Gastroesophageal sphincter (tissue), 4 donors: Measurements from ENCODE around the gene CCDC81. TPM values are rescaled to one million over a fixed set of nuclear protein-coding genes. Genes with fewer than 3 reads are reported as not detected.

Experiments
- ATAC-seq: fragments of 150-250 bp; one replicate; pipeline ENCODE4 v1.9.1; 2016; ENCODE audit warnings: mild to moderate bottlenecking, moderate library complexity
- H3K27ac ChIP-seq, 4 donors: fragments of 200-600 bp; sonication (generic) in 3 of 4; 1 replicate in 3 of 4; 2 replicates in 1 of 4; pipeline ENCODE4 v1.5.1; 2016 to 2019
- H3K27me3 ChIP-seq: fragments of 200-600 bp; sonication (generic); one replicate; pipeline ENCODE4 v1.5.1; 2019
- H3K36me3 ChIP-seq, 2 donors: fragments of 200-600 bp; sonication (generic); one replicate each; pipeline ENCODE4 v1.5.1; 2019; ENCODE audit warnings: control low read depth in 1 of 2
- H3K4me1 ChIP-seq, 3 donors: fragments of 200-600 bp; sonication (generic); 1 replicate in 2 of 3; 2 replicates in 1 of 3; pipeline ENCODE4 v1.5.1; 2016 to 2019; ENCODE audit warnings: control low read depth in 2 of 3
- H3K4me3 ChIP-seq, 2 donors: fragments of 200-600 bp; sonication (generic); one replicate each; pipeline ENCODE4 v1.5.1; 2019; ENCODE audit warnings: mild to moderate bottlenecking in 1 of 2, moderate library complexity in 1 of 2
- H3K9me3 ChIP-seq, 3 donors: fragments of 200-600 bp; sonication (generic); one replicate each; pipeline ENCODE4 v1.5.1; 2017 to 2019; ENCODE audit warnings: control low read depth in 2 of 3
- CTCF ChIP-seq, 4 experiments: fragments of 200-600 bp in 2 of 4; fragments of 450-650 bp in 2 of 4; sonication (generic) in 1 of 4; IDR thresholded peaks; one replicate each; pipeline ENCODE4 v1.5.1; 2017 to 2019; ENCODE audit warnings: antibody characterized with exemption in 4 of 4, mild to moderate bottlenecking in 2 of 4, moderate library complexity in 2 of 4
- EP300 ChIP-seq: sonication (generic); formaldehyde crosslinking; IDR thresholded peaks from one replicate; pipeline ENCODE4 v1.6.1; 2017; ENCODE audit warnings: antibody characterized with exemption, mild to moderate bottlenecking
- POLR2A ChIP-seq, 2 donors: fragments of 450-650 bp; IDR thresholded peaks; one replicate each; pipeline ENCODE4 v1.6.1; 2017; ENCODE audit warnings: antibody characterized with exemption in 2 of 2, mild to moderate bottlenecking in 2 of 2, moderate library complexity in 1 of 2
- POLR2AphosphoS5 ChIP-seq: sonication (generic); formaldehyde crosslinking; IDR thresholded peaks from one replicate; pipeline ENCODE4 v1.6.1; 2017; ENCODE audit warnings: antibody characterized with exemption
- WGBS, 2 donors: methylation state at CpG; one replicate each; pipeline ENCODE4 v1.1.5; 2018; ENCODE audit warnings: low coverage in 1 of 2; 5-methylcytosine and 5-hydroxymethylcytosine counted together
- total RNA-seq, 4 donors: library from RNA; depleted of rRNA; stranded (reverse); fragments of >200 nt; gene quantifications; one replicate each; pipeline ENCODE4 v1.1.0, GENCODE V29; 2016

CCDC81 gene
- total RNA-seq, 4 donors from 2014 or later = 0.23 to 3.7 (median 0.40) TPM; not detected in 1

DNA sequence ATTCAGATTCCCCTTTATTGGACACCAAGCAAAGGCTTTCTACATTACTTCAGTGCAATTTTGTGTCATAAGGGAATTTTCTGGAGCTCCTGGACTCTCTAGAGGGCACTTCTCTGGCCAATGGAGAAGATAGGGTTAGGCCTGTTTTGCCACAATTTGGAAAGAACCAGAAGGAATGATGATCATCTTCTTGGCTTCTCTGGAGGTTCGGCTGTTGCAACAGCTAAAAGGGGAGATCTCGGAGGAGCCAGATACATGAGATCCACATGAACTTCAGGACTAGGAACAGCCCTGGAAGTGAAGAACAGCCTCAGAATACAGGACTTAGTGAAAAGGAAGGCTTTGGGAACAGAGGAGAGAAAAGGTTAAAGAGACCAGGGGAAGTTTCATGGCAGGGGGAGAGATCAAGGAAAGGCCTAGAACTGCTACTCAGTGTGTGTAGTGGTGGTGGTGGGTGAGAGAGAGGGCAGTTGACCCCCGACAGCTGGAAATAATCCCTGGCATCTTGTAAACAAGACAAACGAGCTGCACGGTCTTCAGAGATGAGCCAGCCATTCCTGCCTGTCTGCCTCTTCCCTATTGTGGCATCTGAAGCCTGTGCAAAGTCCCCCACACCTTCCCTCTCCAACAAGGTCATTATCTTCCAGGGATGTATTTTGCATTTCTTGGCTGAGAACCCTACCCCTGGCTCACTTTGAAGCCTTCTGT is 83.8 kb downstream of the CCDC81 start:
- WGBS, 2 donors = 63 to 81% methylated on average over 4 to 5 of the region's 5 CpGs
- H3K4me3 ChIP-seq = no peak overlapping the region
- H3K9me3 ChIP-seq = no peaks in the 10 kb centered on the region
- H3K36me3 ChIP-seq = peaks cover 0 to 16% of the 10 kb centered on the region in 2 donors
- TF ChIP-seq POLR2A (IDR thresholded peaks at IDR 0.05) (no peak), EP300 (no peak), POLR2AphosphoS5 (no peak), CTCF (IDR thresholded peaks at IDR 0.05) (no peak)
- H3K27me3 ChIP-seq = no peaks in the 10 kb centered on the region
- ATAC-seq = peak; percentile 54
- H3K27ac ChIP-seq = peak overlapping the region; percentile 20 to 66 (median 54)
- H3K4me1 ChIP-seq = peaks cover 8 to 57% (median 20%) of the 10 kb centered on the region in 3 donors

GRCh38 chr11:86459002-86459385 is 84.3 kb downstream of the CCDC81 start:
- TF ChIP-seq POLR2AphosphoS5 (no peak), POLR2A (IDR thresholded peaks at IDR 0.05) (no peak), EP300 (no peak), CTCF (IDR thresholded peaks at IDR 0.05) (no peak)

DNA sequence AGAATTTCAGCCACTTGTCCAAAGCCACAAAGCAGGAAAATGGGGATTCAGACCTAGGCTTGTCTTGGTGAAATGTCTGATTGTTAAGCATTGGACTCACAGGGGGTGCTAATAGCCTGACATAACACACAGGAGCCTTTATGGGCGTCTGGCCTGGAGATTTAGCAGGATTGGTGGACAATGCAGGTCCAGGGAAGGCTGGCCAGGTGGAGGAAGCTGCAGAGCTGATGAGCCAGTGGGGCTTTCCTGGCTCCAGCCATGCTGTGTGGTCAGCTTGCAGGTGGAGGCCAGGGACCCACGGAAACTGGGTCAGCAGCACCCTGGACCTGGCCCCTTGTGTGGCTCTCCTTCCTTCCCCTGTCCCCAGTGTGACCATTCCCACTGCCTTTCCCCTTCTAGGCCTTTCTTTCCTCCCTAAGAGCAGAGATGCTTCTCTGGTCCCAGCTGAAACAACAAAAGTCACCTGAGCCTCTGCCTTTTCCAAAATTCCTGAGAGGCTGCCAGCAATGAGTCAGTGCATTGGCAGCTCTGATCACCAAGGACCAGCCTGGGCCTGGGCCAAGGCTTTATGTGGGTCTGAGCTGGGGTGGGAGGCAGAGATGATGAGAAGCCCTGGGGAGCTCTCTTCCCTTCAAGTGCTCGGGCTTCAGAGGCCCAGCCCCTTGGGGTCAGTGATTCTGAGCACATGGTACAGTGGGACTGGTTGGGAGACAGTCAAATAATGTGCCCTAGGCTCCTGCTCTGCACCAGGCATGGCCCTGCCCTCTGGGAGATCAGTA is 85.2 kb downstream of the CCDC81 start:
- Histone ChIP-seq H3K4me3 (no peak overlapping the region), H3K4me1 (peaks cover 8 to 65% (median 20%) of the 10 kb centered on the region in 3 donors), H3K9me3 (no peaks in the 10 kb centered on the region), H3K36me3 (peaks cover 0 to 24% of the 10 kb centered on the region in 2 donors), H3K27ac (peak overlapping the region in 3 of 4 donors; percentile 47 to 66 (median 58)), H3K27me3 (no peaks in the 10 kb centered on the region)
- TF ChIP-seq POLR2A (IDR thresholded peaks at IDR 0.05) (no peak), CTCF (IDR thresholded peaks at IDR 0.05) (no peak), POLR2AphosphoS5 (no peak), EP300 (no peak)
- ATAC-seq = peak; percentile 30
- 100% methylated on average over 1 of the region's 3 CpGs; no CpG with 5 or more reads in 1 of the 2 donors for WGBS, 2 donors

More at GRCh38 chr11:86459002-86459385, 84.3 kb downstream of the CCDC81 start:
- H3K36me3 ChIP-seq = peaks cover 0 to 19% of the 10 kb centered on the region in 2 donors
- no peaks in the 10 kb centered on the region for H3K9me3 ChIP-seq
- WGBS, 2 donors = 100% methylated on average over 1 of the region's 1 CpG; no CpG with 5 or more reads in 1 of the 2 donors
- H3K4me1 ChIP-seq = peaks cover 8 to 59% (median 20%) of the 10 kb centered on the region in 3 donors
- no peak overlapping the region for H3K4me3 ChIP-seq
- no peaks in the 10 kb centered on the region for H3K27me3 ChIP-seq
- H3K27ac ChIP-seq = peak overlapping the region; percentile 20 to 66 (median 52)
- ATAC-seq = no peak

DNA sequence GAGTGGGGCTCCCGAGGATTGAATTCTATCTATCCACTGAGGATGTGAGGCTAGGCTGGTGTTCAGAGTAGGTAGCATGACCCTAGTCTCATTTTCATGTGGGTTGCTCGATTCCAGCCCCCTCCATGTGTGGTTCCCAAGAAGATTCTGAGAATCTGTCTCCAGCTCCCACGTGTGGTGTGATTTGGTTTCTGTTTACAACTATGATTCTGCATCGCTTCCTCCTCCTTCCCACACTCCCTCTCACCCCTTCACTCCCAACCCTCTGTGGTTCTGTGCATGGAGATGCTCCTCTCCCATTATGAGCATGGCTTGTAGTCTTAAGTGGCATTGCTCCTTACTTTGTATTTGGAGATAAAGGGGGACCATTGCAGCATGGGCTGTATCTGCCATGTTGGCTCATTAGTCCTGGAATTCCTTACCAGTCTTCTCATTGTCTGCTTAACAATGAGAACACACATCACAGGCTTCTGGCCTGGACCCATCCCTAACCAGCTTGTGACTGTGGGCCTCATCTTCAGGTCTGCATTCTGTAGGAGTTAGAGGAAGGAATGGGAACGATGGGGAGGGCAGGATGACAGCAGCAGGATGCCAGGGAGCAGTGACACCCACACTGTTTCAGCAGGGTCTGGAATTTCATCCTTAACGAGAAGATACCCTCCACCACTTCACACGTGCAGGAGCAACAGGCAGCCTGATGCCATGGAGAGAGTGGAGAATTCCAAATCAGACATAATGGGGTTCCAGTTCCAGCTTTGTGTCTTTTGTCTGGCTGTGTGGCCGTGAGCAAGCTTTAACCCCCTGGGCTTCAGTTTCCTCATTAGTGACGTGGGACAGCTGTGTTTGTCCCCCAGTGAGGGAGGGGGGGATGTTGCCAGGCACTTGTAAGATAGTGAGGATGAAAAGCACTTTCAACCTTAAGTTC is 86.0 kb downstream of the CCDC81 start:
- WGBS, 2 donors = 55 to 67% methylated on average over 3 to 7 of the region's 9 CpGs
- H3K4me3 ChIP-seq = no peak overlapping the region
- H3K27me3 ChIP-seq = no peaks in the 10 kb centered on the region
- TF ChIP-seq POLR2A (IDR thresholded peaks at IDR 0.05) (no peak), POLR2AphosphoS5 (no peak), EP300 (no peak), CTCF (IDR thresholded peaks at IDR 0.05) (no peak)
- peak overlapping the region in 3 of 4 donors; percentile 1 to 58 (median 12) for H3K27ac ChIP-seq
- peaks cover 0 to 29% of the 10 kb centered on the region in 2 donors for H3K36me3 ChIP-seq
- no peaks in the 10 kb centered on the region for H3K9me3 ChIP-seq
- peaks cover 8 to 65% (median 20%) of the 10 kb centered on the region in 3 donors for H3K4me1 ChIP-seq
- ATAC-seq = no peak
